Measurements from ENCODE around the gene CA11.
"Not testable (repeated sequence)": the region's sequence is repeated elsewhere in the genome, so short reads cannot be mapped to it uniquely, and the experiment has no call there.

The CA11 gene

GRCh38 chr19:48639483-48640375 lies 6.3 kb downstream of the CA11 start:
- DNase-seq, result no peak

GRCh38 chr19:48638831-48639381 lies 7.1 kb downstream of the CA11 start:
- DNase-seq, result no peak

- DNase-seq, result peak; percentile 81
Measured at GRCh38 chr19:48637948-48638830, 7.8 kb downstream of the CA11 start.

- DNase-seq, result peak; percentile 99
Measured at GRCh38 chr19:48637449-48637947, 8.5 kb downstream of the CA11 start.

- no peak for DNase-seq
Measured at GRCh38 chr19:48636859-48637448, 9.0 kb downstream of the CA11 start, which contains the start of gene DBP. DBP (minus strand) TSS chr19:48637379; CDS start chr19:48636994, 385 bp downstream.

- DNase-seq, result no peak
Measured at GRCh38 chr19:48635966-48636858, 9.8 kb downstream of the CA11 start.

- DNase-seq, result peak; percentile 66
Measured at GRCh38 chr19:48635263-48635965, 10.6 kb downstream of the CA11 start.

- peak; percentile 90 for DNase-seq
Measured at GRCh38 chr19:48634424-48635262, 11.3 kb downstream of the CA11 start.

GRCh38 chr19:48634036-48634342 lies 12.0 kb downstream of the CA11 start:
- DNase-seq, result no peak

- no peak for DNase-seq
Measured at GRCh38 chr19:48633148-48634035, 12.6 kb downstream of the CA11 start.

- no peak for DNase-seq
Measured at GRCh38 chr19:48632692-48633147, 13.3 kb downstream of the CA11 start.

- DNase-seq, result not testable (repeated sequence)
Measured at GRCh38 chr19:48632286-48632685, 13.7 kb downstream of the CA11 start.

- DNase-seq, result no peak
Measured at GRCh38 chr19:48631225-48631624, 14.8 kb downstream of the CA11 start.

- DNase-seq, result no peak
Measured at GRCh38 chr19:48630296-48631063, 15.5 kb downstream of the CA11 start.

GRCh38 chr19:48629599-48630295 lies 16.2 kb downstream of the CA11 start:
- no peak for DNase-seq

- no peak for DNase-seq
Measured at GRCh38 chr19:48629297-48629598, 16.7 kb downstream of the CA11 start.

GRCh38 chr19:48628486-48629296 lies 17.3 kb downstream of the CA11 start:
- DNase-seq, result no peak

Data from stimulated activated naive CD4-positive, alpha-beta T cell treated with Interleukin-2 at 50 U/mL for 16 hours (primary cell).